GM21528 (cell line): ENCODE measurements around the gene PTK6.

Source experiments
- ATAC-seq: cut with Tn5 transposase; IDR thresholded peaks from one replicate; pipeline ENCODE4 v1.9.1; 2021; ENCODE audit warnings: mild to moderate bottlenecking, moderate library complexity; ENCODE audit not compliant: unreplicated experiment, low FRiP score

PTK6 gene

GRCh38 chr20:63570281-63571086 lies 33.3 kb upstream of the PTK6 start:
- ATAC-seq = no peak

GRCh38 chr20:63568986-63569949 lies 32.1 kb upstream of the PTK6 start:
- no peak for ATAC-seq

DNA sequence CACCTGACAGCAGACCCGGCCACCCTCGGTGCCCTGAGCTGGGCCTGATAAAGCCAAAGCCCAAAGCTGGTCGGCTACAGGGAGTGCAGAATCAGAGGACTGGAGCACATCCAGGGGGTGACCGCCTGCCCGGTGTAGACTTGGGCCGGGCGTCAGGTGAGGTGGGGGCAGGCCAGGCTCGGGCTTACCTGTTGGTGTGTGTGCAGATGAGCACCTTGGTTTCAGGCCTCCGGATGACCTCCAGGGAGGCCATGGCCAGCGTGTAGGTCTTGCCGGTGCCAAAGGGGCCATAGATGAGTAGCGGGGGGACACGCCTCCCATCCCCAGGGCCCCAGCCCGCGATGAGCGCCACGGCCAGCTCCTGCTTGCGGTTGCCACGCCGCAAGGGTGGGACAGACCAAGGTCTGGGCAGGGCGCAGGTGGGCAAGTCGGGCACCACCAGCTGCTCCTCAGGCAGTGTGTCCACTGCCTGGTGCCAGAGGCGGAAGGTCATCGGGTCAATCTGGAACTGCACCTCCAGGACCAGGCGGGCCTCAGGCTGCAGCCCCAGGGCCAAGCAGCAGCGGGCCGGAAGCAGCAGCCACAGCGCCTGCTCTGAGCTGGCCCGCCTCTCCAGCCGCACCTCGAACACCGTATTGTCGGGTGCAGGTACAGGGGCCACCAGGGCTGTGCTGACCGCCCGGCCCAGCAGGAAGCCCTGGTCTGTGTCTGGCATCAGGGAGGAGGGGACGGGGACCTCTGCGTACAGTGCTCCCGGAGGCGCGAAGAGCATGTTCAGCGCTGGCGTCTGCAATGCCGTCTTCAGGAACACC lies 31.2 kb upstream of the PTK6 start:
- peak; percentile 26 for ATAC-seq

- ATAC-seq = peak; percentile 72
These were observed 30.4 kb upstream of the PTK6 start for GRCh38 chr20:63567386-63568169.

DNA sequence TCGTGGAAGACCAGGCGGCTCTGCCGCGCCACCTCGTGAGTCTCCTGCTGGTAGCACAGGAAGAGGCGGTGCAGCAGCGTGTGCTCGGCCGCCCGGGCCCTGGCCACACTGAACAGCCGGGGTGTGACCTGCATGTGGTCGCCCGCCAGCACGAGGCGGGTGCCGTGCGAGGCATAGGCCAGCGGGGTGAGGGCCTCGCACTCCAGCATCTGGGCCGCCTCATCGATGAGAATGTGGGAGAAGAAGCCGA lies 29.9 kb upstream of the PTK6 start:
- no peak for ATAC-seq

GRCh38 chr20:63566395-63567135 lies 29.4 kb upstream of the PTK6 start:
- ATAC-seq = no peak

DNA sequence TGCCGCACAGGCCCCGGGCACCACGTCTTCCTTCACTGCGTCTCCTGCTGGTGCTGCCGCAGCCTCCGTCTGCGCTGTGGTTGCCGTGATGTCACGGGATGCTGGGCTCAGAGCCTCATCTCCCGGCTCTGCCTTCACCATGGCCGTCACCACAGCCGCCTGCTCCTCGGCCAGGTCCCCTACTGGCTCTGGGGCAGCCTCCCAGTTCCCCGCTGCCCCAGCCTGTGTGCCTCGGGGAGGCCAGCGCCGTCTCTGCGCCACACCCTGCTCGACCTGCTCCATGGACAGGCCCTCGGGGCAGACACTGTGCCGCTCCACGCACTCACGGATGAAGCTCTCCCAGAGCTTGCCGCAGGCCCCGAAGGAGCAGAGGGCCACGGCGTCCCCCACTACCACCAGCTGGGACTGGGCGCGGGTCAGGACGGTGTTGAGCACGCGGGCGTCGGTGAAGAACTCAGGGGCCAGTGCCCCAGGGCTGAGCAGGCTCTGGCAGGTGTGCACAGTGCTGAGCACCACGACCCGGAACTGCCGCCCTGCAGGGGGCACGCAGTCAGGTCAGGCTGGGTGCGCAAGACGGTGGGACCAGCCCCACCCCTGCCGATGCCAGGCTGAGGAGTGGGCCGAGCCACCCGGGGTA lies 28.6 kb upstream of the PTK6 start:
- no peak for ATAC-seq

GRCh38 chr20:63565021-63565698 lies 28.0 kb upstream of the PTK6 start:
- no peak for ATAC-seq

- no peak for ATAC-seq
These were observed 27.0 kb upstream of the PTK6 start for GRCh38 chr20:63564036-63564810.

- ATAC-seq = no peak
These were observed 26.2 kb upstream of the PTK6 start for GRCh38 chr20:63563225-63563935.

GRCh38 chr20:63562461-63563224 lies 25.5 kb upstream of the PTK6 start:
- no peak for ATAC-seq

DNA sequence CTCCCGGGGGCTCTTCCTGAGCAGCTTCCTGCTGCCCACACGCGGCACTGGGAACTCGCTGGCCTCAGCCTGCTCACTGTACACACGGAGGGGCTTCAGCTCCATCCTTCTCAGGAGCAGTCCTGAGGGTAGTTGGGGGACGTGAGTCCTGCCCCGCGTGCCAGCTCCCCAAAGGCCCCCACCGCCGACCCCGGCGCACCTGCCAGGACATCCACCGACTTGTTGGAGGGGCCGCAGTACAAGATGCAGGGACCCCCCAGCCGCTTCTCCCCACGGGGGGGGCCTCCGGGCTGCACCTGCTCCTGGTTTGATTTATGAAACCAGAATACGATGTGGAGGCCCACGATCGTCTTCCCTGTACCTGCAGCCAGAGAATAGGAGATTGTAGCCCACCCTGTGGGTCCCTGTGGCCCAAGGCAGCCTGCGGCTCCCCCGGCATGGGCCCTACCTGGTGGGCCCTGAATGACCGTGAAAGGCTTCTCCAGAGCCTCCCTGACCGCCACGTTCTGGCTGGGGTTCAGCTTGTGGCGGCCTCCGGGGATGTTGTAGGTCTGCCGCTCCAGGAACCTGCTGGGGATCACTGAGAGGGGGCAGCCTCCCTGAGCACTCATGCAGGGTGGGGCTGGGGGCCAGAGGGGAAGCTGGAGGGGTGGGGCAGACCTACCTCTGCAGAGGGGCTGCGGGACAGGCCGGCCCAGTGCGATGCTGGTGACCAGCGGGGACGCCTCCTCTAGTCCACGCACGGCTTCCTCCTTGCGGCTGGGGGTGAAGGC lies 24.6 kb upstream of the PTK6 start:
- no peak for ATAC-seq

DNA sequence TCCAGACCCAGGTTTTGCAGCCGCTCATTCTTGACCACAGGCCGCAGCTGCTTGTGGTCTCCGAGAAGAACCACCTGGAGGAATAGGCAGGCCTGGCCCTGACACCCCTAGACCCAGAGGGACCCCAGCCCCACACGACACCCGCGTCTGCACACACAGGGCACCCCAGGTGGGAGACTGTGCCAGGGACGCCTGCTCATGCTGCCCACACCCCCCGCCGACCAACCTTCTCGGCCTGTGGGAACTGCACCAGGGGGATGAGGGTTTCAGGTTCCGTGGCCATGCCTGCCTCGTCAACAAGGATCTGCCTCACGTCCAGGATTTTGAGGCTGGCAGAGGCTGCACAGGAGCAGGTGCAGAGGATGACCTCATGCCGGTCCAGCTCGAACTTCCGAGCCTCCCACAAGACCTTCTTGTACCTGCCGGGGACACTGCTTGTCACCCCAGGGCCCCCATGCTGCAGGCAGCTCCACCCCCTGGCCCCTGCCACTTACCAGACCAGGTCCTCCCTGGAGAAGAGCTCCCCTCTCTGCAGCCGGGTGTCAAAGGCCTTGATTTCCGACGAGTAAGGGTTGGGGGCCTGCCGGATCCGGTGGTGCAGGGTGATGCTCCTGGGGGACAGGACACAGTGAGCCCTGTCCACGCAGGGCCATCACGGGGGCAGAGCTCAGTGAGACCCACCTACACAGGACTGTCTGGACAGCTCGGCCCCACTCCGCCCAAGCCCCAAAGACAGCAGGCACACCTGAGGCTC lies 23.9 kb upstream of the PTK6 start:
- ATAC-seq = no peak

GRCh38 chr20:63560333-63560805 lies 23.2 kb upstream of the PTK6 start:
- ATAC-seq = no peak
